Mucosa of gallbladder (tissue), 1 donor: ENCODE data around the gene DUSP16. TPM values are rescaled to one million over a fixed set of nuclear protein-coding genes. Genes with fewer than 3 reads are reported as not detected.

Source experiments
- DNase-seq: peaks from one replicate; pipeline ENCODE4 v3.0.0-alpha.2; 2020; ENCODE audit warnings: low spot score
- total RNA-seq: library from RNA; stranded (reverse); gene quantifications from one replicate; pipeline ENCODE4 v1.2.1, GENCODE V29; 2021
- donor health status: DM: no; HTN: no; CAD: no.

DUSP16 gene
- total RNA-seq, 1 donor from 2014 or later, result 65.9 TPM

DNA sequence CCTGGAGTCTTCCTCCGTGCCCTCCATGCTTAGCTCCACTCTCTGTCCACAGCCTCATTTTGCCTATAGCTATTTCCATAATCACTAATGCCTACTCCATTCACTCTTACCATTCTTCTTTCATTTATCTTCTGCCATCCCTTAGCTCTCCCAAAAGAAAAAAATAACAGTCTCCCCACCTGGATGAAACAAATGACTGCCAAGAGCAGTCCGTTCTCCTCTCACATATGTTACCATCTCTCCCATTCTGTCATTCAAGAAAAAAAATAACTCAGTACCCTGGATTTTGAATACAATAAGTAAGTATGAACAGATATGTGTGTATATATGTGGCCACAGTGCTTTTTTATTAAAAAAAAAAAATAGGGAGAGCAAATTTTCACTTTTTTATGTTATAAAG is 13.2 kb downstream of the DUSP16 start:
- no peak for DNase-seq

- no peak for DNase-seq
Observed at GRCh38 chr12:12548713-12549112, 13.9 kb downstream of the DUSP16 start.

GRCh38 chr12:12546314-12546772 is 16.3 kb downstream of the DUSP16 start:
- no peak for DNase-seq

DNA sequence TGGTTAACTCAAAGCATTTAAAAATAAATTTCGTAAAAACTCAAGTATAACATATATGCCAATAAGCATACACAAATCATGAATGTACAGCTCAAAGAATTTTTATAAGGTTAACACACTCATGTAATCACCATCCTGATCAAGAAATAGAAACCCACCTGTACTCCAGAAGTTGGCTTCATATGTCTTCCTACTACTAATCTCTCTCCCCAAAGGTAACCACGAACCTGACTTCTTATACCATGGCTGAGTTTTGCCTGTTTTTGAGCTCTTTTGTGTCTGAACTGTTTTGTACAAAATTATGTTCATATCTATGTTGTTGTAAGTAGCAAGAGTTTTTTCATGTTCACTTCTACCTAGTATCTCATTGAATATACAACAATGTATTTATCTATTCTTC is 18.7 kb downstream of the DUSP16 start:
- DNase-seq, result no peak

GRCh38 chr12:12542964-12543363 is 19.7 kb downstream of the DUSP16 start:
- no peak for DNase-seq

DNA sequence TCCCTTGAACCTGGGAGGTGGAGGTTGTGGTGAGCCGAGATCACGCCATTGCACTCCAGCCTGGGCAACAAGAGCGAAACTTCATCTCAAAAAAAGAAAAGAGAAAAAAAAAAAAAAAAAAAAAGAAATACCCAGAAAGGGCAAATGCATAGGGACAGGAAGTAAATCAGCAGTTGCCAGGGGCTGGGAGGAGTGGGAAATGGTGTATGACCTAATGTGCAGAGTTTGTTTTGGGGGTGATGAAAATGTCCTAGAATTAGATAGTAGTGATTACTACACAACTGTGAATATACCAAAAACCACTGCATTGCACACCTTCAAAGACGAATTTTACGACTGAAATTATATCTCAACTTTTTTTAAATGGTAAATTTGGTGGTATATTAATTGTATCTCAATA is 20.4 kb downstream of the DUSP16 start:
- no peak for DNase-seq

GRCh38 chr12:12541782-12542181 is 20.9 kb downstream of the DUSP16 start:
- DNase-seq, result no peak

DNA sequence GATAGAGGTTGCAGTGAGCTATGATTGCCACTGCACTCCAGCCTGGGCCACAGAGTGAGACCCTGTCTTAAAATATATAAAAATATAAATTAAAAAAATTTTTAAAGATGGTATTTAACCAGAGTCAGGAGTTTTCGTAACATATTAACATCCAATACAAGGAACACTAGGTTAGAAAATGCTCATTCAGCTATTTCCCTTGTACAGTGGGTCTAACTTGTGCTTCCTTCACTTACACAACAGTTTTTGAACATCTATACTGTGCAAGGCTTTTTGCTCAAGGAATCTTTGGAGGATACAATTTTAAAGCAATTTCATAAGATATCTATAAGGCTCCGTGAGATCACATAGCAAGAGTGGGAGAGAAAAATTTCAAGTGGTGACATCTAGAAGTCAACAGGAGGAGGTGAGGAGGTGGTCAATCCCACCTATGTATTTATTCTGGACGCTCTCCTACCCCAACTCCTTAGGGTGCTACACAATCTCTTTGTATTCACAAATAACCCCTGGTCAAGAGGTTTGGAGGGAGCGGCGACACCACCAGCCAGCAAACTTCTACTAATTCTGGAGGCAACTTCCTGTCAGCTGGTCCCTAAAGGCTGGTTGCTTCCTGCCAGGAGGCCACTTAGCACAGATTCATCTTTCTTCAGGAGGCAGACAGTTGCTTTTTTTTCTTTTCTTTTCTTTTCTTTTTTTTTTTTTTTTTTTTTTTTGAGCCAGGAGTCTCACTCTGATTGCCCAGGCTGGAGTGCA is 22.2 kb downstream of the DUSP16 start:
- DNase-seq, result no peak

DNA sequence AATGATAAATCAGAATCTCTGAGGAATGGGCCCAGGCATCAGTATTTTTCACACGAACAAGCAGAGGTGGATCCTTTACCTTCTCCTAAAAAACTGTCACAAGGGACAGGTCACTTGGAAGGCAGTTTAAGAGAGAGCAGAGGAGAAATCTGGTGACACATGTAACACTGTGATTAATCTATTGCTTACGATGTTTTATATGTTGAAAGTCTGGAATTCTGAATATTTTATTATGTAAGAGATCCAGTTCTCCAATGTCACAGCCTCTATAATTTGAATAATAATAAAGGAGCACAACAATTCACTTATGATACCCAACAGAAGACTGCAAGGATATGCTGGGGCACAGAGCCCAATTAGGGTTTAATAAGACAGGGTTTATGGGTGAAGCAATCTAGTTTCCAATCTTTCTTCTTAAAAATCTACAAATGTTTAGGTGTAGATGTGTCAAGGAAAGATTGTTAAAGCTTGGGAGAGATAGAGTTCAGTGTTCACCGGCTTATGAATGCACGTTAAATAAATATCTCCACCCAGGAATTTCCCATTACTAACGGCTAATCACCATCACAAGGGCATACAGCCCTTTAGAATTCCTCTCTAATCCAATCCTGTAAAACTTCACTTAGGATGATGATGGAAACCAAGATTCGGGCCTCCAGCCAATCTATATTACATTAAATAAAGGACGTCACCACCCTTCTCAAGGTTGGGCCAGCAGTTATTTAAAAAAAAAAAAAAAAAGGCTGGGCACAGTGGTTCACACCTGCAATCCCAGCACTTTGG is 23.4 kb downstream of the DUSP16 start:
- no peak for DNase-seq

- no peak for DNase-seq
Observed at GRCh38 chr12:12538535-12538934, 24.1 kb downstream of the DUSP16 start.

DNA sequence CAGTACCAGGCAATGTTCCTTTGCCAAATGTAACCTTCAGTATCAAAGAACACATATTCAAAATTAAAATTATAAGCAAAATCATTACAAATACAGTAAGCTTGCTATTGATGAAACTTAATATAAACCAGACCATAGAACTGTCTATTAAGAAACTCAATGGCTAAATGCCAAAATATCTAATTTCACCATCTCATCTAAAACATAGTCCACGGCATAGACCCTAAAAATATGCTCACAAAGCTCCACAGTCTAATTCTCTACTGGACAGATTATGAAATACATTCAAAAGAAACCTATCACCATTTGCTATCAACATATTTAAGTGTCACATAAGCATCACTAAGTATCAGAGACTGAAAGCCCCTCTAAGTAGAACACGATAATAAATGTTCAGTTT is 25.2 kb downstream of the DUSP16 start:
- no peak for DNase-seq

DNA sequence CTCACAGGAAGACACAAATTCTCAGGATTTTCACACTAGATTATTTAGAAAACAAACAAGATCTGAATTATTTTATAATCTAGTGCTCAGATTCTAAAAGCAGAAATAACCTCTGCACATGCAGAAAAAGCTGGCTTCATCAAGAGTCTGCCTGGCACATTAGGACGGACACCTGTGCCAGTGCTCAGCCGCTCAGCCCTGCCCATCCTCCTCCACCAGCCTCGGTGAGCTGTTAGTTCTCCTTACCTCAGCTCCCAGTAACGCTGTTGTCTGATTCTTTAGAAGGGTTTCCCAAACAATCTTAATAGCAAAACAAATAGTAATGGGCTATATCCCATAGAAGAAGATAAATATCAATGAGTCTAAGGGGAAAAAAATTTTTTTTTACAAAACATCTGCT is 27.7 kb downstream of the DUSP16 start:
- DNase-seq, result no peak

DNA sequence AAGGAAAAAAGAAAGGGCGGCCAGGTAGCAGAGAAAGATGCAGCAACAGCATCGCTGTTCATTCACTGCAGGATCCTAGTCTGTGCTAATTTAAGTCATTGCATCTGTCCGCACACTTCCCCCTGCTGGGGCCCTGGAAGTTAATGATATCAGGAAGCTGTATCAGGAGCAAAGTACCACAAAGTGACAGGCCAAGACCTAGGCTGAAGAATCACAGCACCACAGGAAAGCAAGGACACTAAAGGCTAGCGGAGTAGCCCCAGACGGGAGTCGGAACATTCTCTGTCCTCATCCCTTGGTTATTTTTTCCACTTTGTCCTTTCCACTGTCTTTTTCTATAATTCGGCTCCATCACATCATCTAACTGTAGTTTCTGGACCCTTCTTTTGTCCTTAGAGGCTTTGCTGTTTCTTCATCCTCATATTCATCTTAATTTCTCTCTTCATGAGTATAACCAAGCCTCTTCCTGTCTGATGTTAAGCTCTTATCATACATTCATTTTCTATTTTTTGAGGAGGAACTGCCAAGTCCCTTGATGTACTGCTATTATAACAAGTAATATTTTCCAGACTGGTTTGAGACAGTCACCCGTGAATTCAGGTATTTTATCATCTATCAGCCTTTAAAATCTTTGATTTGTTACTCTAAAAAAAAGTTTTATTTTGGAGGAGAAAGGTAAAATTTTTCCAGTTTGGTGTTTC is 28.3 kb downstream of the DUSP16 start:
- DNase-seq, result peak; percentile 20

DNA sequence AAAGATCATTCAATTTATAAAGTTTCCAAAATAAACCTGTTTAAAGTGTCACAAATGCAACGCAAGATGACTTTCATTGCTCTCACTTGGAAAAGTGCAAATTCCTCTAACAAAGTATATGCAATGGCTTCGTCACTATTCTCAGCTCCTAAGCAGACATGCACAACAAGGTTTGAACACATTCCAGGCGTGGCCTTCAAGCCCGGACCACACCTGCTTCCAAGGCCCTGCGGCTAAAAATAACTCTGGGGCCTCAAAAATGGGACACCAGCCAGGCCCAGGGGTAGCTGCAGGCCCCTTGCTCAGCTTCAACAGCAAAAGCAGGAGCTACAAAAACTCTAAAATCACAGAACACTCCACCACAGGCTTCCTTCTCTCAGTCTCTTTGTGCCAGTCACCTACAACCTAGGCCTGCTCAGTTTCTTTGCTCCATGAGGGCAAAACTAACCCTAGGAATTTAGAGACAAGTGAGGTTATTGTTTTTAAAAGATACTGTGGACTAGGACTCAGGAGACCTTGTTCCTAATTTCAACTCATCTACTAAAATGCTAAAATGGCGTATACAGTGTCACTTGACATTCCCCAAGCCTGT is 29.3 kb downstream of the DUSP16 start:
- peak; percentile 56 for DNase-seq

- DNase-seq, result no peak
Observed at GRCh38 chr12:12531194-12531593, 31.5 kb downstream of the DUSP16 start.

GRCh38 chr12:12529783-12530421 is 32.8 kb downstream of the DUSP16 start:
- no peak for DNase-seq

DNA sequence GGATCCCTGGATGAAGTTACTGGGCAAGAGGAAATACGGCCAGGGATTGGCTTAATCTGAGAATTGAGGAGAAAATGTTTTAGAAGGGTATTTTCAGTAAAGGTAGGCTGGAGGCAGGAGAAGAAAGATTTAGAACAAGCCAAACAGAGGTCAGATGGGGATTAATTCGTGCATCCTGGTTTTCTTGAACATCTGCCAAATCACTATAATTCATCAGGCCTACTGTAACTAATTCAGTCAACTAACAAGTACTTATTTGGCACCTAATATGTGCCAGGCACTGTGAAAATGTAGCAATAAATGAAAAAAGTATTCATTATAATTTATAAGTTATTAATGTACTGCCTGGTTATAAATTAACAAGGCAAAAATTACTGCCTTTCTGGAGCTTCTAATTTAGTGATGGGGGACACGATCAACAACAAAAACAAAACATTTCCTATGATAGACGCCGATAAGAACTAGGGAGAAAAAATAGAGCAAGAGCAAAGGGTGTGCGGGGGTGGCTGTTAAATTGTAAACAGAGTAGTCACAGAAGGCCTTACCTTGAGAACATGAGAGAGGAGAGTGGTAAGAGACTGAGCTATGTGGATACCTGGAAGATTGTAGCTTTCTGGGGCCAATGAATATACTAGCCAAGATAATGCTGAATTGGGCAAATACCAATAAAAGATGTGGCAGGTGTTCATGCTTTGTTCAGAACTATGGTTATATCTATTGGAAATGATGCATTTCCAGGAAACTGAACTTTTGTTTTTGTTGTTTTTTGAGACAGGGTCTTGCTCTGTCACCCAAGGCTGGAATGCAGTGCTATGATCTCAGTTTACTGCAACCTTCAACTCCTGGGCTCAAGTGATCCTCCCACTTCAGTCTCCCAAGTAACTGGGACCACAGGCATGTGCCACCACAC is 34.0 kb downstream of the DUSP16 start:
- no peak for DNase-seq

GRCh38 chr12:12527820-12528296 is 34.8 kb downstream of the DUSP16 start:
- DNase-seq, result no peak

DNA sequence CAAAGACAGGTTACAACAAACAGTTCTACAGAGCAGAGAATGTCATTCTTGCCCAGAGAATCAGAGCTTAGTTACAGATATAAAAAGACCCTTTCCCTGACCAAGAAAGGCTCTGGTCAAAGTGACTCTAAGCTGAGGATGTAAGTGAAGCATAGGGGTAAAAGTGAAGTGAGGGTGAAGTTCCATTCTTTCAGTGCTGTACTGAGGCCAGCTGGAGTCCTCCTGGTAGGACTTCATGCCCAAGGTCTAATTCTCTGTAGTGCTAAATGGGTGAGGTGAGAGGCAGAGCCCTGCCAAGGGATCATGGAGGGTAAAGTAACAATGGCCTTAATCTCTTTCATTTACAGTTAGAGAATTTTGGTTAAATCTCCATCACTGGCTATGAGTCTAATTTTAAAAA is 38.5 kb downstream of the DUSP16 start:
- DNase-seq, result no peak

DNA sequence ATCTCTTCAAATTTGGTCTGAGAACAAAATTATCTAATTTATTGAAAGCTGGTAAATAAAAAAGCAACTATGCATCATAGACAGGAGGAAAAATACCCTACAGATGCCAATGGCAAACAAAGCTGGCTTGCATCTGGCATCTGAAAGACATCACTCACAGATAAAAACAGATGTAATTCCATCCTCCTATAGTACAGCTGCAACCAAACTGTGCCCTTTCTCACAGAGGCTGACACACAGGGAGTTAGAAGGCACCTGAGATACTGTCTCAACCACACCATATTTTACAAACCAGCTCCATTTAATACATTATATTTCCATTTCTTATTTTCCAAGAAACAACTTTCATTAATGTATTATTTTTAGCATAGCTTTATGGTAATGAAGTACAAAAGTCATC is 39.4 kb downstream of the DUSP16 start:
- no peak for DNase-seq
